Measurements from ENCODE around the gene AP1B1. TPM values are rescaled to one million over a fixed set of nuclear protein-coding genes. Genes with fewer than 3 reads are reported as not detected.

The AP1B1 gene
- total and polyA plus RNA-seq, 3 donors from 2014 or later = 71.8 to 92.0 (median 79.8) TPM

GRCh38 chr22:29305836-29306174, 82.6 kb downstream of the AP1B1 start:
- peak overlapping the region; percentile 86 to 88 for H3K4me3 ChIP-seq
- DNase-seq = no peak
- intact Hi-C loops (cut with DNase I; ENCODE audit: low total_unique reads) = no loop called here
- no peaks in the 10 kb centered on the region for H3K27me3 ChIP-seq
- no peaks in the 10 kb centered on the region for H3K36me3 ChIP-seq (ENCODE audit: low read depth, missing control alignments)
- peak overlapping the region in 1 of 2 donors; percentile 82 for H3K27ac ChIP-seq
- no peaks in the 10 kb centered on the region for H3K9me3 ChIP-seq
- peaks cover 45% of the 10 kb centered on the region for H3K4me1 ChIP-seq
- 35 to 46% methylated on average over 7 of the region's 7 CpGs for WGBS, 2 donors
- no peak for TF ChIP-seq POLR2A (IDR thresholded peaks at IDR 0.05)
- TF ChIP-seq, protein P1, sequence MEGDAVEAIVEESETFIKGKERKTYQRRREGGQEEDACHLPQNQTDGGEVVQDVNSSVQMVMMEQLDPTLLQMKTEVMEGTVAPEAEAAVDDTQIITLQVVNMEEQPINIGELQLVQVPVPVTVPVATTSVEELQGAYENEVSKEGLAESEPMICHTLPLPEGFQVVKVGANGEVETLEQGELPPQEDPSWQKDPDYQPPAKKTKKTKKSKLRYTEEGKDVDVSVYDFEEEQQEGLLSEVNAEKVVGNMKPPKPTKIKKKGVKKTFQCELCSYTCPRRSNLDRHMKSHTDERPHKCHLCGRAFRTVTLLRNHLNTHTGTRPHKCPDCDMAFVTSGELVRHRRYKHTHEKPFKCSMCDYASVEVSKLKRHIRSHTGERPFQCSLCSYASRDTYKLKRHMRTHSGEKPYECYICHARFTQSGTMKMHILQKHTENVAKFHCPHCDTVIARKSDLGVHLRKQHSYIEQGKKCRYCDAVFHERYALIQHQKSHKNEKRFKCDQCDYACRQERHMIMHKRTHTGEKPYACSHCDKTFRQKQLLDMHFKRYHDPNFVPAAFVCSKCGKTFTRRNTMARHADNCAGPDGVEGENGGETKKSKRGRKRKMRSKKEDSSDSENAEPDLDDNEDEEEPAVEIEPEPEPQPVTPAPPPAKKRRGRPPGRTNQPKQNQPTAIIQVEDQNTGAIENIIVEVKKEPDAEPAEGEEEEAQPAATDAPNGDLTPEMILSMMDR (IDR thresholded peaks at IDR 0.05) = no peak

DNA sequence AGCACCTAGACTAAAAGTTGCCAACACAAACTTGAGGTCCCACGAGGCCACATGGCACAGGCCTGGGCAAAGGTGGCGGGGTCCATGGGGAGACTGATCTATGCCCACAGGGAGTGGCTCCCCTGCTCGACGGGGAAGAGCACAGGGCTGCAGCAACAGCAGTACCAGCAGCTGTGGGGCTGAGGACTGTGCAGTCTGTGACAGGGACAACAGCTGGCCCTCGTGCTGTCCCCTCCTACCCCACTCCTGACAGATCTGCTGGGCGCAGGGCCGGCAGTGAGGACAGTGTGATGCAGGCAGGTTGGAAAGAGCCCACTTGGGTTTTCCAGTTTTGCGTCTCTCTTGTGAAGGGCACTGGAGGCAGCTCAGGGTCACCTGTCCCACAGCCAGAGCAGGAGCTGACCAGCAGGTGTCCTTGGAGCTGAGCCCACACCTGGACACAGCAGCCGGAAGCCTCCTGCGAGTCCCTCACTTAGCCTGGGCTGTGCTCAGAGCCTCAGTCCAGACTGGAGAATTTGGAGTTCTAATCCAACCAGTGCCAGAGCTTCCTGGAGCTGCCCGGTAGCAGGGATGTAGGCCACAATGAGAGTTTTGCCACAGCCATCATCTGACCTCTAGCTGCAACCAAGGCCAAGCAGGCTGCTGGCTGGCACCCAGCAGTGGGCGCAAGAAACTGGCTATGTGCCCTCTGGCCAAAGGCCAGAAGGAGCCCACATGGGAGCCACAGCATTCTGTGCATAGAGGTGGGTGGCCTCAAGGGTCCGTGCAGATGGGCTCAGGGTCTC, 85.5 kb downstream of the AP1B1 start:
- no peak overlapping the region for H3K4me3 ChIP-seq
- no peaks in the 10 kb centered on the region for H3K9me3 ChIP-seq
- no peaks in the 10 kb centered on the region for H3K27me3 ChIP-seq
- no peak overlapping the region for H3K27ac ChIP-seq
- DNase-seq = peak; percentile 49
- 43 to 54% methylated on average over 9 to 13 of the region's 13 CpGs for WGBS, 2 donors
- intact Hi-C loops (cut with DNase I; ENCODE audit: low total_unique reads) = no loop called here
- no peaks in the 10 kb centered on the region for H3K36me3 ChIP-seq (ENCODE audit: low read depth, missing control alignments)
- H3K4me1 ChIP-seq = peaks cover 16% of the 10 kb centered on the region
- TF ChIP-seq, protein P1 (IDR thresholded peaks at IDR 0.05) = no peak
- no peak for TF ChIP-seq POLR2A (IDR thresholded peaks at IDR 0.05)

DNA sequence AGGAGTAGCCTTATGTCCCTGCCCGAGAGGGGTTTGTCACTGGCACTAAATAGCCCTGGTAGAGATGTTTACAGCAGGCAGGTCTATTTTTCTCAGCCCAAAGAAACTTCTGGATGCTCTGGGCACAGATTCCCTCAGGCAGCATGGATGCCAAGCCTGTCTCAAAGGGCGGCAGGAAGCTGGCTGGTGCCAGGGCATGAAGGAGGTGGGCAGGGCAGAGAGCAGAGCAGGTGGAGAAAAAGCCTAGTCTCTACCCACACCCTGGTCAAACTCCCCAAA, 86.0 kb downstream of the AP1B1 start:
- WGBS, 2 donors = 80 to 82% methylated on average over 2 of the region's 2 CpGs
- H3K4me1 ChIP-seq = peaks cover 10% of the 10 kb centered on the region
- no peak for DNase-seq

DNA sequence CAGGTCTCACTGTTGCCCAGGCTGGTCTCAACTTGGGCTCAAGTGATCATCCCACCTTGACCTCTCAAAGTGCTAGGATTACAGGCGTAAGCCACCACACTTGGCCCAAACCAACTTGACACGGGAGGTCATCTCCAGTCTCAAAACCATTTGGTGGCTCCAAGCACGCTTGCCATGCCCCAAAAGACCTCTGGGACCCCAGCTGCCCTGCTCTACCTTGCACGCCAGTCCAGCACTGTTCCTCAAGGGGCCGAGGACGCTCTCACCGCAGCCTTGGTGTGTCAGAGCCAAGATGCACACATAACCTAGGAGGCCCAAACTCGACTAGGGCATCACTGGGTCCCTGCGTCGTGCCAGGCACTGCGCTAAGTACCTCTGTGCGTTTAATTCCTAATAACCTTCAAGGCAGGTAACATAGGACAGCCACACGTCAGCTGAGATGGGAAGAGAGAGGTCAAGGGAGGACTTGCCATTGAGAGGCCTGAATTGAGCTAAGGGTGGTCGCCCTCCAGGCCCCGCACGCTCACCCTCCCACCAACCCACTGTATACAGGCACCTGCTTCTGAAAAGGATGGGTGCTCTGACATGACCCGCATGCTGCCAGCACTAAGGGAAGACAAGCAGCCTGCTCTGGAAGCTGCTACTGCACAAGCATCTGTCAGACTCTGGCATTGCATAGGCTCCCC, 86.5 kb downstream of the AP1B1 start:
- peaks cover 10% of the 10 kb centered on the region for H3K4me1 ChIP-seq
- no peaks in the 10 kb centered on the region for H3K27me3 ChIP-seq
- TF ChIP-seq POLR2A (IDR thresholded peaks at IDR 0.05) = no peak
- TF ChIP-seq, protein P1 (IDR thresholded peaks at IDR 0.05) = no peak
- no peak overlapping the region for H3K4me3 ChIP-seq
- H3K9me3 ChIP-seq = no peaks in the 10 kb centered on the region
- 84 to 90% methylated on average over 10 to 17 of the region's 17 CpGs for WGBS, 2 donors
- no peaks in the 10 kb centered on the region for H3K36me3 ChIP-seq (ENCODE audit: low read depth, missing control alignments)
- intact Hi-C loops (cut with DNase I; ENCODE audit: low total_unique reads) = no loop called here
- no peak for DNase-seq
- no peak overlapping the region for H3K27ac ChIP-seq

More for the DNA sequence above, 86.0 kb downstream of the AP1B1 start:
- no peak overlapping the region for H3K4me3 ChIP-seq
- no peak overlapping the region for H3K27ac ChIP-seq
- TF ChIP-seq, protein P1 (IDR thresholded peaks at IDR 0.05) = no peak
- TF ChIP-seq POLR2A (IDR thresholded peaks at IDR 0.05) = no peak
- H3K9me3 ChIP-seq = no peaks in the 10 kb centered on the region
- intact Hi-C loops (cut with DNase I; ENCODE audit: low total_unique reads) = no loop called here
- no peaks in the 10 kb centered on the region for H3K27me3 ChIP-seq
- no peaks in the 10 kb centered on the region for H3K36me3 ChIP-seq (ENCODE audit: low read depth, missing control alignments)

Data from testis (tissue), 3 donors.